Measurements from ENCODE around the gene CLIP4.
A peak's percentile ranks its signal among the peaks of the same experiment; 100 is the strongest.

The CLIP4 gene

DNA sequence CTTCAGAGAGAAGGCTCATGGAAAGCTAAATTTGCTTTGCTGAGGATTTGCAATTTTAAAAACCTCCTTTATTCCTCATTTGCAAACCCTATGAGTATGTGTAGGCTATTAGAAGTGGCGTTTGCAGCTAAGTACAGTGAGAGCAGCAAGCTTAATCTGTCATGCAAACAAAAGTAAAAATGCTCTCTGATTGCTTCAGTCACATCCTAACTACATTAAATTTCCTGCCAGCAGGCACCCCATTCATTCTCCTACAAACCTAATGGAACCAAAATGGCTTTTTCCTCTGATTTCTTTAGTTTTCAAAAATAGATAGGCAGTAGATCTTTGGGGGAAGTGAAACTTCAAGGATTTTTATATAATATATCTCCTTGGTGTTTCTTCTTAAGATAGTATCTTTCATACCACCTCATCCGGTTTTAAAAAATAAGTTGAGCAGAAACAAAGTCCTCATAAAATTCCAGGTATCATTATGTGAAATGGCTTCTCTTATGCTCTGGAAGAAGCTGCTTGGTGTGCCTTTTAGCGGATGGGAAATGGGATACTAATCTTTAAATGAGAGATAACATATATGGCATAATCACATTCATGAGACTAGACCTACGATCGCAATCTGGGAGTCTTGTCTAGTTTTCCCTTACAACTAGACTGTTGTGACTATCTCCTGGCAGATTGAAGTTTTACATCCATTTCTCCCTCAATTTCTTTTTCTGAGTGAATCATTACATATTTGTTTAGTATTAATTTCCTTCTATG lies 49.1 kb downstream of the CLIP4 start:
- H3K4me3 ChIP-seq (ENCODE audit: low read depth, low read length) = no peak overlapping the region
- TF ChIP-seq, protein P1, sequence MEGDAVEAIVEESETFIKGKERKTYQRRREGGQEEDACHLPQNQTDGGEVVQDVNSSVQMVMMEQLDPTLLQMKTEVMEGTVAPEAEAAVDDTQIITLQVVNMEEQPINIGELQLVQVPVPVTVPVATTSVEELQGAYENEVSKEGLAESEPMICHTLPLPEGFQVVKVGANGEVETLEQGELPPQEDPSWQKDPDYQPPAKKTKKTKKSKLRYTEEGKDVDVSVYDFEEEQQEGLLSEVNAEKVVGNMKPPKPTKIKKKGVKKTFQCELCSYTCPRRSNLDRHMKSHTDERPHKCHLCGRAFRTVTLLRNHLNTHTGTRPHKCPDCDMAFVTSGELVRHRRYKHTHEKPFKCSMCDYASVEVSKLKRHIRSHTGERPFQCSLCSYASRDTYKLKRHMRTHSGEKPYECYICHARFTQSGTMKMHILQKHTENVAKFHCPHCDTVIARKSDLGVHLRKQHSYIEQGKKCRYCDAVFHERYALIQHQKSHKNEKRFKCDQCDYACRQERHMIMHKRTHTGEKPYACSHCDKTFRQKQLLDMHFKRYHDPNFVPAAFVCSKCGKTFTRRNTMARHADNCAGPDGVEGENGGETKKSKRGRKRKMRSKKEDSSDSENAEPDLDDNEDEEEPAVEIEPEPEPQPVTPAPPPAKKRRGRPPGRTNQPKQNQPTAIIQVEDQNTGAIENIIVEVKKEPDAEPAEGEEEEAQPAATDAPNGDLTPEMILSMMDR (IDR thresholded peaks at IDR 0.05; ENCODE audit: control insufficient read depth, extremely low read depth, insufficient read depth) = no peak
- no peak for DNase-seq (ENCODE audit: low read depth)

GRCh38 chr2:29165362-29166241 lies 50.4 kb downstream of the CLIP4 start:
- H3K4me3 ChIP-seq (ENCODE audit: low read depth, low read length) = peak overlapping the region; percentile 22; the same call in 1 of the 2 replicates
- TF ChIP-seq, protein P1 (IDR thresholded peaks at IDR 0.05; ENCODE audit: control insufficient read depth, extremely low read depth, insufficient read depth) = no peak
- DNase-seq (ENCODE audit: low read depth) = peak; percentile 88

DNA sequence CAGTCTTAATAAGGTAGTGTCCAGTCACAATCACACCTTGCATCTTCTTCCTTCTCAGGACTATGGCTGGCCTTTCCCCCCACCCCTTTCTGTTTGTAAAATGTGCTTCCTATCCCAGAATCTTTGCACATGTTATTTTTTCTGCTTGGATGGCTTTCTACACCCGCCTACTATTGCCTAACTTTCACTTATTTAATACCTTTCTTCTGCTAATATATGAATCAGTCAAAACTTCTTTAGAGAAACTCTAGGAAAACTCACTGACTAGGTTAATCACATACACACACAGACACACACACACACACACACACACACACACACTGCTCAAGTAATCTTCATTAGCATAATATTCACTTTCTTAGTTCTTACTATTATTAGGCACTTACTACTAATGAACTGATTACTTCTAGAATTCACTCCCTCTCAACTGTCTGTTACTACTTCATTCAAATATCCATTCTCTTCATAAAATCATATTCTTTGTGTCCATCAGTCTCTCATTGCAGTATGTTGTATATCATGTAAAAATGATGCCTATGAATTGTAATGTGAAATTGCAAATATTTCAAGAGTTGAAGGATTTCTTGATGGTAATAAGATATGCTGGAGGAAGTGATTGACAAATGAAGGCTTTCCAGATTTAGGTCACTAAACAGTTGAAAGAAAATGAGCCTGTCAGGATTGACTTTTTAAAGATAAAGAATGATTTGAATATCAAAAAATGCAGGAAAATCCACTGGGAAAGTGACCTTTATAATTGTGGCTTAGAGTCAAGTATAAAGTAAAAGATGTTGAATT lies 51.2 kb downstream of the CLIP4 start:
- TF ChIP-seq, protein P1 (IDR thresholded peaks at IDR 0.05; ENCODE audit: control insufficient read depth, extremely low read depth, insufficient read depth) = no peak
- H3K4me3 ChIP-seq (ENCODE audit: low read depth, low read length) = no peak overlapping the region
- DNase-seq (ENCODE audit: low read depth) = no peak

DNA sequence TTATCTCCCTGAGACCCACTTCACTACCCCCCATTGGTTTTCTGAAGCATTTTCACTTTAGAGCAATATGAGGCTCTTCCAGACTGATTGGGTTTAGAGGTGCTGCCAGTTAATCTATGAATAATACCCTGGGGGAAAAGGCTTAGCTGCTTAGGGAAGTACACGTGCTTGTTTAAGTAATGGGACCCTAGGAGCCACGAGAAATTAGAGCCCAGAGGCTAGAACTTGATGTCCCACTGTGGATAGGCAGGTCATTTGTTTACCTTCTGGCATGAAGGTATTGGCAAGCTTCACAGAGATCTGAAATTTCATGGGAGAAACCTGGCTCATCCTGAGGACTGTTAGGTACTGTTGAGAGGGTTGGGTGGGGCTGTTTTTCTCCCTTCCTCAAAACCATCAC lies 59.7 kb downstream of the CLIP4 start:
- TF ChIP-seq, protein P1 (IDR thresholded peaks at IDR 0.05; ENCODE audit: control insufficient read depth, extremely low read depth, insufficient read depth) = no peak
- DNase-seq (ENCODE audit: low read depth) = peak; percentile 21
- no peak overlapping the region for H3K4me3 ChIP-seq (ENCODE audit: low read depth, low read length)

- TF ChIP-seq, protein P1 (IDR thresholded peaks at IDR 0.05; ENCODE audit: control insufficient read depth, extremely low read depth, insufficient read depth) = no peak
- no peak for DNase-seq (ENCODE audit: low read depth)
- H3K4me3 ChIP-seq (ENCODE audit: low read depth, low read length) = no peak overlapping the region
These were observed 60.1 kb downstream of the CLIP4 start for GRCh38 chr2:29175338-29175737.

DNA sequence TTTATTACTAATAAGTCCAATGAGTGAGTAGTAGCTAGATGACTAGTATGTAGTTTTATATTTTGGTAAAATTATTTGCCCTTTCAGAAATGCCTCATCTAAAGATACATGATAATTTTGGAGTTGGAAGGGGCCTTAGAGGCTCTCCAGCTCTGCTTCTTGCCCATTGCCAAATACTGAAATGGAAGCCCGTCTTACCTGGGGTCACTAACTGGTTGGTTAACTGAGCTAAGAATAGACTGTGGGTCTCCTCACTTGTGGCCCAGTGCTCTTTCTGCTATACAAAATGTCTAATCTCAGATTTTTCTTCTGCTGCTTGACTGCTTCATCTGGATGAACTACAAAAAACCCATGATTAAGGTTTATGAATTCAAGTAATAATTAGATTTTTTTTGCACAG lies 67.1 kb downstream of the CLIP4 start:
- no peak overlapping the region for H3K4me3 ChIP-seq (ENCODE audit: low read depth, low read length)
- DNase-seq (ENCODE audit: low read depth) = no peak
- TF ChIP-seq, protein P1 (IDR thresholded peaks at IDR 0.05; ENCODE audit: control insufficient read depth, extremely low read depth, insufficient read depth) = no peak
